K562 (cell line): ENCODE data around the gene GFI1.

Experiments
- ARNT ChIP-seq, 2 experiments: fragments of 450-650 bp; IDR thresholded peaks; 2 replicates each; pipeline ENCODE4 v1.6.1; 2016; ENCODE audit warnings: mild to moderate bottlenecking in 1 of 2
- CHD1 ChIP-seq: fragments of 200-600 bp; sonication (generic); IDR thresholded peaks from one replicate; pipeline ENCODE4 v1.6.1; 2012; ENCODE audit warnings: mild to moderate bottlenecking, moderate library complexity, low read length, inconsistent platforms
- EHMT2 ChIP-seq: fragments of 450-650 bp; IDR thresholded peaks from 2 replicates; pipeline ENCODE4 v1.6.1; 2018; ENCODE audit warnings: antibody characterized with exemption
- ELF4 ChIP-seq: fragments of 450-650 bp; formaldehyde crosslinking; IDR thresholded peaks from 2 replicates; pipeline ENCODE4 v1.4.0; 2022; ENCODE audit warnings: missing genetic modification characterization
- KLF1 ChIP-seq: fragments of 450-650 bp; IDR thresholded peaks from 2 replicates; pipeline ENCODE4 v1.6.1; 2016; ENCODE audit warnings: missing genetic modification characterization, missing compliant biosample characterization
- NR2C2 ChIP-seq, 2 experiments: fragments of 200-800 bp in 1 of 2; sonication (Bioruptor generic) in 1 of 2; sonication (generic) in 1 of 2; formaldehyde crosslinking in 1 of 2; IDR thresholded peaks; 2 replicates each; pipeline versions ENCODE4 v1.6.1 to v1.8.0; 2016 to 2022; ENCODE audit warnings: mild to moderate bottlenecking in 1 of 2, missing compliant biosample characterization in 1 of 2, missing genetic modification characterization in 1 of 2, missing genetic modification reagents in 1 of 2
- SMARCA5 ChIP-seq: fragments of 450-650 bp; IDR thresholded peaks from 2 replicates; pipeline ENCODE4 v1.6.1; 2016
- ZKSCAN8 ChIP-seq: fragments of 200-800 bp; sonication (Bioruptor generic); IDR thresholded peaks from 2 replicates; pipeline ENCODE4 v1.6.1; 2016; ENCODE audit warnings: missing genetic modification characterization, missing compliant biosample characterization
- ZNF717 ChIP-seq: fragments of 250-450 bp; sonication (Bioruptor Pico); IDR thresholded peaks from 2 replicates; pipeline ENCODE4 v1.5.0; 2021
- TF ChIP-seq, protein P1 (sequence below): sonication (generic); formaldehyde crosslinking; IDR thresholded peaks from 2 replicates; pipeline ENCODE4 v1.8.0; 2023; ENCODE audit warnings: mild to moderate bottlenecking, missing genetic modification reagents
- TF ChIP-seq, protein P2 (sequence below), 3 experiments: IDR thresholded peaks in 2 of 3; conservative IDR thresholded peaks in 1 of 3; 2 replicates each; pipeline ENCODE4 v1.5.1; 2011 to 2012; ENCODE audit warnings: low read length in 3 of 3, mild to moderate bottlenecking in 3 of 3, control low read depth in 2 of 3, improper control_type of control experiment in 1 of 3, inconsistent platforms in 1 of 3, low read depth in 1 of 3, mixed read lengths in 1 of 3, moderate library complexity in 1 of 3; ENCODE audit not compliant: insufficient read depth in 2 of 3
- TF ChIP-seq, protein P3 (sequence below): IDR thresholded peaks from 3 replicates; pipeline ENCODE4 v1.6.1; 2011; ENCODE audit warnings: borderline replicate concordance, mild to moderate bottlenecking, moderate library complexity; ENCODE audit not compliant: insufficient read length; ENCODE audit errors: extremely low read depth
- TF ChIP-seq, protein P4 (sequence below), 2 experiments: fragments of 450-650 bp in 1 of 2; sonication (generic) in 1 of 2; formaldehyde crosslinking in 1 of 2; IDR thresholded peaks; 2 replicates each; pipeline versions ENCODE4 v1.7.1 to v1.9.0; 2016 to 2022; ENCODE audit warnings: inconsistent platforms in 1 of 2, mild to moderate bottlenecking in 1 of 2, missing genetic modification reagents in 1 of 2
- TF ChIP-seq, protein P5 (sequence below): fragments of 450-650 bp; IDR thresholded peaks from 2 replicates; pipeline ENCODE4 v1.6.1; 2017; ENCODE audit warnings: mild to moderate bottlenecking, moderate library complexity

- TF ChIP-seq SMARCA5: no peak
- TF ChIP-seq, protein P1, sequence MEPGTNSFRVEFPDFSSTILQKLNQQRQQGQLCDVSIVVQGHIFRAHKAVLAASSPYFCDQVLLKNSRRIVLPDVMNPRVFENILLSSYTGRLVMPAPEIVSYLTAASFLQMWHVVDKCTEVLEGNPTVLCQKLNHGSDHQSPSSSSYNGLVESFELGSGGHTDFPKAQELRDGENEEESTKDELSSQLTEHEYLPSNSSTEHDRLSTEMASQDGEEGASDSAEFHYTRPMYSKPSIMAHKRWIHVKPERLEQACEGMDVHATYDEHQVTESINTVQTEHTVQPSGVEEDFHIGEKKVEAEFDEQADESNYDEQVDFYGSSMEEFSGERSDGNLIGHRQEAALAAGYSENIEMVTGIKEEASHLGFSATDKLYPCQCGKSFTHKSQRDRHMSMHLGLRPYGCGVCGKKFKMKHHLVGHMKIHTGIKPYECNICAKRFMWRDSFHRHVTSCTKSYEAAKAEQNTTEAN (CRISPR knock-in tag): no peak
- TF ChIP-seq, protein P2, sequence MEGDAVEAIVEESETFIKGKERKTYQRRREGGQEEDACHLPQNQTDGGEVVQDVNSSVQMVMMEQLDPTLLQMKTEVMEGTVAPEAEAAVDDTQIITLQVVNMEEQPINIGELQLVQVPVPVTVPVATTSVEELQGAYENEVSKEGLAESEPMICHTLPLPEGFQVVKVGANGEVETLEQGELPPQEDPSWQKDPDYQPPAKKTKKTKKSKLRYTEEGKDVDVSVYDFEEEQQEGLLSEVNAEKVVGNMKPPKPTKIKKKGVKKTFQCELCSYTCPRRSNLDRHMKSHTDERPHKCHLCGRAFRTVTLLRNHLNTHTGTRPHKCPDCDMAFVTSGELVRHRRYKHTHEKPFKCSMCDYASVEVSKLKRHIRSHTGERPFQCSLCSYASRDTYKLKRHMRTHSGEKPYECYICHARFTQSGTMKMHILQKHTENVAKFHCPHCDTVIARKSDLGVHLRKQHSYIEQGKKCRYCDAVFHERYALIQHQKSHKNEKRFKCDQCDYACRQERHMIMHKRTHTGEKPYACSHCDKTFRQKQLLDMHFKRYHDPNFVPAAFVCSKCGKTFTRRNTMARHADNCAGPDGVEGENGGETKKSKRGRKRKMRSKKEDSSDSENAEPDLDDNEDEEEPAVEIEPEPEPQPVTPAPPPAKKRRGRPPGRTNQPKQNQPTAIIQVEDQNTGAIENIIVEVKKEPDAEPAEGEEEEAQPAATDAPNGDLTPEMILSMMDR (IDR thresholded peaks at IDR 0.05 in 2 of 3, conservative IDR thresholded peaks at IDR 0.05 in 1 of 3; ENCODE audit: insufficient read depth in 2 of 3, low read depth in 1 of 3, low read length in 3 of 3): no peak
- TF ChIP-seq NR2C2 (CRISPR knock-in tag; IDR thresholded peaks at IDR 0.05): no peak
- no peak for TF ChIP-seq NR2C2 (tag; IDR thresholded peaks at IDR 0.05)
- TF ChIP-seq KLF1 (tag): no peak
- TF ChIP-seq, protein P3, sequence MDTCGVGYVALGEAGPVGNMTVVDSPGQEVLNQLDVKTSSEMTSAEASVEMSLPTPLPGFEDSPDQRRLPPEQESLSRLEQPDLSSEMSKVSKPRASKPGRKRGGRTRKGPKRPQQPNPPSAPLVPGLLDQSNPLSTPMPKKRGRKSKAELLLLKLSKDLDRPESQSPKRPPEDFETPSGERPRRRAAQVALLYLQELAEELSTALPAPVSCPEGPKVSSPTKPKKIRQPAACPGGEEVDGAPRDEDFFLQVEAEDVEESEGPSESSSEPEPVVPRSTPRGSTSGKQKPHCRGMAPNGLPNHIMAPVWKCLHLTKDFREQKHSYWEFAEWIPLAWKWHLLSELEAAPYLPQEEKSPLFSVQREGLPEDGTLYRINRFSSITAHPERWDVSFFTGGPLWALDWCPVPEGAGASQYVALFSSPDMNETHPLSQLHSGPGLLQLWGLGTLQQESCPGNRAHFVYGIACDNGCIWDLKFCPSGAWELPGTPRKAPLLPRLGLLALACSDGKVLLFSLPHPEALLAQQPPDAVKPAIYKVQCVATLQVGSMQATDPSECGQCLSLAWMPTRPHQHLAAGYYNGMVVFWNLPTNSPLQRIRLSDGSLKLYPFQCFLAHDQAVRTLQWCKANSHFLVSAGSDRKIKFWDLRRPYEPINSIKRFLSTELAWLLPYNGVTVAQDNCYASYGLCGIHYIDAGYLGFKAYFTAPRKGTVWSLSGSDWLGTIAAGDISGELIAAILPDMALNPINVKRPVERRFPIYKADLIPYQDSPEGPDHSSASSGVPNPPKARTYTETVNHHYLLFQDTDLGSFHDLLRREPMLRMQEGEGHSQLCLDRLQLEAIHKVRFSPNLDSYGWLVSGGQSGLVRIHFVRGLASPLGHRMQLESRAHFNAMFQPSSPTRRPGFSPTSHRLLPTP: no peak
- no peak for TF ChIP-seq ARNT (IDR thresholded peaks at IDR 0.05)
- TF ChIP-seq ZKSCAN8: no peak
- TF ChIP-seq, protein P4, sequence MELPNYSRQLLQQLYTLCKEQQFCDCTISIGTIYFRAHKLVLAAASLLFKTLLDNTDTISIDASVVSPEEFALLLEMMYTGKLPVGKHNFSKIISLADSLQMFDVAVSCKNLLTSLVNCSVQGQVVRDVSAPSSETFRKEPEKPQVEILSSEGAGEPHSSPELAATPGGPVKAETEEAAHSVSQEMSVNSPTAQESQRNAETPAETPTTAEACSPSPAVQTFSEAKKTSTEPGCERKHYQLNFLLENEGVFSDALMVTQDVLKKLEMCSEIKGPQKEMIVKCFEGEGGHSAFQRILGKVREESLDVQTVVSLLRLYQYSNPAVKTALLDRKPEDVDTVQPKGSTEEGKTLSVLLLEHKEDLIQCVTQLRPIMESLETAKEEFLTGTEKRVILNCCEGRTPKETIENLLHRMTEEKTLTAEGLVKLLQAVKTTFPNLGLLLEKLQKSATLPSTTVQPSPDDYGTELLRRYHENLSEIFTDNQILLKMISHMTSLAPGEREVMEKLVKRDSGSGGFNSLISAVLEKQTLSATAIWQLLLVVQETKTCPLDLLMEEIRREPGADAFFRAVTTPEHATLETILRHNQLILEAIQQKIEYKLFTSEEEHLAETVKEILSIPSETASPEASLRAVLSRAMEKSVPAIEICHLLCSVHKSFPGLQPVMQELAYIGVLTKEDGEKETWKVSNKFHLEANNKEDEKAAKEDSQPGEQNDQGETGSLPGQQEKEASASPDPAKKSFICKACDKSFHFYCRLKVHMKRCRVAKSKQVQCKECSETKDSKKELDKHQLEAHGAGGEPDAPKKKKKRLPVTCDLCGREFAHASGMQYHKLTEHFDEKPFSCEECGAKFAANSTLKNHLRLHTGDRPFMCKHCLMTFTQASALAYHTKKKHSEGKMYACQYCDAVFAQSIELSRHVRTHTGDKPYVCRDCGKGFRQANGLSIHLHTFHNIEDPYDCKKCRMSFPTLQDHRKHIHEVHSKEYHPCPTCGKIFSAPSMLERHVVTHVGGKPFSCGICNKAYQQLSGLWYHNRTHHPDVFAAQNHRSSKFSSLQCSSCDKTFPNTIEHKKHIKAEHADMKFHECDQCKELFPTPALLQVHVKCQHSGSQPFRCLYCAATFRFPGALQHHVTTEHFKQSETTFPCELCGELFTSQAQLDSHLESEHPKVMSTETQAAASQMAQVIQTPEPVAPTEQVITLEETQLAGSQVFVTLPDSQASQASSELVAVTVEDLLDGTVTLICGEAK (IDR thresholded peaks at IDR 0.05): no peak
- TF ChIP-seq, protein P4 (CRISPR knock-in tag; IDR thresholded peaks at IDR 0.05): no peak
- no peak for TF ChIP-seq CHD1
- TF ChIP-seq, protein P5, sequence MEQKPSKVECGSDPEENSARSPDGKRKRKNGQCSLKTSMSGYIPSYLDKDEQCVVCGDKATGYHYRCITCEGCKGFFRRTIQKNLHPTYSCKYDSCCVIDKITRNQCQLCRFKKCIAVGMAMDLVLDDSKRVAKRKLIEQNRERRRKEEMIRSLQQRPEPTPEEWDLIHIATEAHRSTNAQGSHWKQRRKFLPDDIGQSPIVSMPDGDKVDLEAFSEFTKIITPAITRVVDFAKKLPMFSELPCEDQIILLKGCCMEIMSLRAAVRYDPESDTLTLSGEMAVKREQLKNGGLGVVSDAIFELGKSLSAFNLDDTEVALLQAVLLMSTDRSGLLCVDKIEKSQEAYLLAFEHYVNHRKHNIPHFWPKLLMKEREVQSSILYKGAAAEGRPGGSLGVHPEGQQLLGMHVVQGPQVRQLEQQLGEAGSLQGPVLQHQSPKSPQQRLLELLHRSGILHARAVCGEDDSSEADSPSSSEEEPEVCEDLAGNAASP: no peak
- no peak for TF ChIP-seq EHMT2
- no peak for TF ChIP-seq ZNF717 (CRISPR knock-in tag)
- TF ChIP-seq ELF4 (CRISPR knock-in tag): no peak
Measured at GRCh38 chr1:92464588-92465255, 22.0 kb downstream of the GFI1 start.
